ENCODE measurements around the gene MYRFL. TPM values are rescaled to one million over a fixed set of nuclear protein-coding genes. Genes with fewer than 3 reads are reported as not detected.

The MYRFL gene
- total and polyA plus RNA-seq, 2 of the 8 experiments (the other 6 are each of a cell fraction or from before 2014, with no cell fraction given): 1.1 to 2.0 TPM

- 91% methylated on average over 1 of the region's 1 CpG; no CpG with 5 or more reads in 1 of the 2 experiments for WGBS, 2 experiments (ENCODE audit: extremely low coverage in 1 of 2, insufficient coverage in 1 of 2, insufficient read length in 1 of 2, insufficient replicate concordance in 2 of 2, low coverage in 1 of 2, low lambda C conversion rate in 2 of 2, missing lambda C conversion rate in 1 of 2)
- no peak overlapping the region for H2BK12ac ChIP-seq (ENCODE audit: low read depth, low read length)
- POLR2A ChIA-PET (ENCODE audit: partially characterized antibody): no interaction called here
Observed at GRCh38 chr12:69966409-69966808, 141.4 kb downstream of the MYRFL start.

More at GRCh38 chr12:69966409-69966808, 141.4 kb downstream of the MYRFL start:
- Histone ChIP-seq H2BK5ac (ENCODE audit: low read depth, low read length) (no peak overlapping the region), H3K27me3 (replicated peaks in 1 of 4; ENCODE audit: control insufficient read depth in 3 of 4, extremely low read depth in 1 of 4, insufficient read depth in 3 of 4, low read length in 3 of 4) (no peaks in the 10 kb centered on the region), H2BK20ac (ENCODE audit: low read length) (no peak overlapping the region), H3K79me1 (ENCODE audit: low read depth, low read length) (no peaks in the 10 kb centered on the region), H3K23ac (ENCODE audit: insufficient read length) (no peak overlapping the region), H3K4me3 (ENCODE audit: extremely low read depth in 1 of 4, insufficient read depth in 2 of 4, low read depth in 3 of 4, low read length in 4 of 4) (no peak overlapping the region), H3K18ac (ENCODE audit: extremely low read depth, low read length) (no peak overlapping the region), H4K8ac (ENCODE audit: extremely low read depth, insufficient read depth, low read length) (no peak overlapping the region), H3K14ac (ENCODE audit: insufficient read length) (no peak overlapping the region), H4K91ac (replicated peaks; ENCODE audit: insufficient read length, low read length) (no peak overlapping the region), H2AFZ (ENCODE audit: low read length) (0 out of 2 replicates have a peak overlapping the region, but pooled peaks have one; percentile 58), H4K5ac (ENCODE audit: insufficient read length, low read depth, low read length) (no peak overlapping the region), H3K9me3 (ENCODE audit: insufficient read depth in 2 of 2, low read depth in 1 of 2, low read length in 1 of 2) (no peaks in the 10 kb centered on the region), H3K36me3 (ENCODE audit: control insufficient read depth in 2 of 4, insufficient read depth in 4 of 4, low read length in 3 of 4) (no peaks in the 10 kb centered on the region), H3K9ac (replicated peaks in 1 of 4; ENCODE audit: extremely low read depth in 1 of 4, low read depth in 3 of 4, low read length in 3 of 4) (no peak overlapping the region), H3K56ac (replicated peaks; ENCODE audit: insufficient read length, low read depth, low read length) (no peak overlapping the region), H3K4ac (replicated peaks; ENCODE audit: insufficient read length, low read depth, low read length) (no peak overlapping the region), H3K79me2 (ENCODE audit: control insufficient read depth in 1 of 2, insufficient read depth in 2 of 2, low read length in 2 of 2) (no peaks in the 10 kb centered on the region), H4K20me1 (replicated peaks in 1 of 2; ENCODE audit: control insufficient read depth in 1 of 2, insufficient read depth in 2 of 2, low read length in 2 of 2) (no peaks in the 10 kb centered on the region), H3K4me2 (ENCODE audit: insufficient read depth in 1 of 2, low read depth in 2 of 2, low read length in 2 of 2) (no peak overlapping the region), H3K23me2 (ENCODE audit: low read depth, low read length) (no peaks in the 10 kb centered on the region), H3K27ac (ENCODE audit: low read depth, low read length) (no peak overlapping the region), H3K4me1 (replicated peaks in 1 of 4; ENCODE audit: control insufficient read depth in 3 of 4, insufficient read depth in 4 of 4, low read length in 3 of 4) (no peaks in the 10 kb centered on the region), H2BK15ac (ENCODE audit: low read length) (no peak overlapping the region), H2AK5ac (ENCODE audit: low read depth, low read length) (no peak overlapping the region), H2BK120ac (replicated peaks; ENCODE audit: low read depth, low read length) (no peak overlapping the region)
- DNase-seq (ENCODE audit: low read depth in 1 of 2, low spot score in 2 of 2) (no peak), FAIRE-seq (no peak)
- TF ChIP-seq SP1 (IDR thresholded peaks at IDR 0.05; ENCODE audit: low read depth, low read length): no peak
- no peak for TF ChIP-seq HDAC6 (IDR thresholded peaks at IDR 0.05; ENCODE audit: low read depth, low read length)
- no peak for TF ChIP-seq E2F6 (IDR thresholded peaks at IDR 0.05)
- CTCF ChIA-PET (ENCODE audit: partially characterized antibody): interaction anchor here (1.6 kb wide), 1 partner anchor 18 kb away, joined by 3 read pairs; no protein-coding TSS in a partner anchor
